HG02610 (cell line): ENCODE results near the gene CATSPER3.
A peak's percentile ranks its signal among the peaks of the same experiment; 100 is the strongest.

Experiments used
- ATAC-seq: cut with Tn5 transposase; IDR thresholded peaks from one replicate; pipeline ENCODE4 v1.9.1; 2021; ENCODE audit warnings: mild to moderate bottlenecking, moderate library complexity; ENCODE audit not compliant: unreplicated experiment

Gene CATSPER3

GRCh38 chr5:135039271-135040033, 71.7 kb downstream of the CATSPER3 start:
- ATAC-seq = no peak

- ATAC-seq = no peak
Observed at GRCh38 chr5:135040034-135040332, 72.3 kb downstream of the CATSPER3 start.

- ATAC-seq = no peak
Observed at GRCh38 chr5:135040333-135041144, 72.8 kb downstream of the CATSPER3 start.

- ATAC-seq = no peak
Observed at GRCh38 chr5:135041145-135041587, 73.5 kb downstream of the CATSPER3 start.

- no peak for ATAC-seq
Observed at GRCh38 chr5:135041726-135042125, 74.0 kb downstream of the CATSPER3 start.

GRCh38 chr5:135042595-135042994, 74.9 kb downstream of the CATSPER3 start:
- ATAC-seq = no peak

GRCh38 chr5:135045488-135045887, 77.8 kb downstream of the CATSPER3 start:
- ATAC-seq = no peak

- no peak for ATAC-seq
Observed at GRCh38 chr5:135046661-135047346, 79.1 kb downstream of the CATSPER3 start.

GRCh38 chr5:135047347-135047695, 79.6 kb downstream of the CATSPER3 start:
- ATAC-seq = no peak

- ATAC-seq = no peak
Observed at GRCh38 chr5:135048286-135048685, 80.6 kb downstream of the CATSPER3 start.

- ATAC-seq = no peak
Observed at GRCh38 chr5:135048930-135049329, 81.2 kb downstream of the CATSPER3 start.

- no peak for ATAC-seq
Observed at GRCh38 chr5:135050244-135050767, 82.6 kb downstream of the CATSPER3 start.

- no peak for ATAC-seq
Observed at GRCh38 chr5:135051399-135051798, 83.7 kb downstream of the CATSPER3 start.

- no peak for ATAC-seq
Observed at GRCh38 chr5:135051872-135052271, 84.2 kb downstream of the CATSPER3 start.

GRCh38 chr5:135052511-135053145, 84.9 kb downstream of the CATSPER3 start:
- no peak for ATAC-seq

- peak; percentile 93 for ATAC-seq
Observed at GRCh38 chr5:135053278-135053677, 85.6 kb downstream of the CATSPER3 start.

- ATAC-seq = no peak
Observed at GRCh38 chr5:135053989-135054388, 86.3 kb downstream of the CATSPER3 start.

GRCh38 chr5:135054546-135054945, 86.8 kb downstream of the CATSPER3 start:
- ATAC-seq = no peak

GRCh38 chr5:135055396-135055795, 87.7 kb downstream of the CATSPER3 start:
- ATAC-seq = no peak

- no peak for ATAC-seq
Observed at GRCh38 chr5:135056316-135057030, 88.8 kb downstream of the CATSPER3 start.
